ENCODE results near the gene AP3D1. TPM values are rescaled to one million over a fixed set of nuclear protein-coding genes. Genes with fewer than 3 reads are reported as not detected.

AP3D1 gene
- total RNA-seq, 1 experiment from 2014 or later: 114 TPM

- in situ Hi-C loops (cut with HindIII; ENCODE audit: low pct_unique_long_range_greater_than_20kb, low sequenced_read_pairs): no loop called here
- DNase-seq (ENCODE audit: low read depth, low spot score): no peak
Measured at GRCh38 chr19:2119921-2120785, 31.2 kb downstream of the AP3D1 start.

- DNase-seq (ENCODE audit: low read depth, low spot score): no peak
- in situ Hi-C loops (cut with HindIII; ENCODE audit: low pct_unique_long_range_greater_than_20kb, low sequenced_read_pairs): no loop called here
Measured at GRCh38 chr19:2118438-2118837, 32.9 kb downstream of the AP3D1 start.

GRCh38 chr19:2117215-2117960, 34.0 kb downstream of the AP3D1 start:
- DNase-seq (ENCODE audit: low read depth, low spot score): no peak
- in situ Hi-C loops (cut with HindIII; ENCODE audit: low pct_unique_long_range_greater_than_20kb, low sequenced_read_pairs): no loop called here

DNA sequence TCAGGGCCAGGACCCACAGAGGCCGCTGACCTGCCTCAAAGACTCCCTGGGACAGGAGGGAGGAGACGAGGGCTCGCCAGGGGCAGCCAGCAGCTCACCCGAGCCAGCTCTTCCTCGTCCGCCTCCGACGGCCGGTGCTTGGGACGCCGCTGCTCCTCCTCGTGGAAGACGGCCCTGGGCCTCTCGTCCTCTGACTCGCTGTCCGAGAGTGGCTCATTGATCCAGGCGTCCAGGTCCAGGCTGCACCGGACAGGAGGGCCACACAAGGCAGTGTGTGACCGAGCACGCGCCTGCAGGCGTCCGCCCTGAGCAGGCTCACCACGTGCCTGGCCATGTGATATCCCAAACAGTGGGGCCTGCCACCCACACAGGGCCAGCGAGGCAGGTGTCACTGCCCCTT, 34.9 kb downstream of the AP3D1 start:
- in situ Hi-C loops (cut with HindIII; ENCODE audit: low pct_unique_long_range_greater_than_20kb, low sequenced_read_pairs): no loop called here
- DNase-seq (ENCODE audit: low read depth, low spot score): no peak

DNA sequence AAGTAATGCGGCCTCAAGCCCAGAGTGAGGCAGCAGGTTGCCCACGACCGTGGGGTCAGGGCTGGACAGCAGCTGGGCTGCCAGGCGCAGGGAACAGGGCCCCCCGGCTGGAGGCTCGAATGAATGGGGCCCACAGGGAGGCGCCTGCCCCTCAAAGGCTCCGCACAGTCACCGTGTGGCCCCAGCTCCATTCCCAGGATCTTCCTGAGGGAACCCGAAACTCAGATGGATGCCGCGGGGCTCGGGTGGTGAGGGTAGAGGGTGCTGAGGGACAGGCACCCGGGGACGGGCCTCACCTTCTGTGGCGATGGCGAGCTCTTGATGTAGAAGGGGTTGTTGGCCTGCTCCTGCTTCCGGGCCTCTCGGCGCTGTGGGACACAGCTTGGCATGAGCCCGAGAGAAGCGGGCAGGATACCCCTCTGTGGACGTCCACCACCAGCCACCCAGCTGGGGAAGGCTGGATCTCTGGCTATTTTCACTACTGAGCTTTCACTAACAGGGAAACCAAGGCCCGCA, 35.4 kb downstream of the AP3D1 start:
- in situ Hi-C loops (cut with HindIII; ENCODE audit: low pct_unique_long_range_greater_than_20kb, low sequenced_read_pairs): no loop called here
- DNase-seq (ENCODE audit: low read depth, low spot score): no peak

DNA sequence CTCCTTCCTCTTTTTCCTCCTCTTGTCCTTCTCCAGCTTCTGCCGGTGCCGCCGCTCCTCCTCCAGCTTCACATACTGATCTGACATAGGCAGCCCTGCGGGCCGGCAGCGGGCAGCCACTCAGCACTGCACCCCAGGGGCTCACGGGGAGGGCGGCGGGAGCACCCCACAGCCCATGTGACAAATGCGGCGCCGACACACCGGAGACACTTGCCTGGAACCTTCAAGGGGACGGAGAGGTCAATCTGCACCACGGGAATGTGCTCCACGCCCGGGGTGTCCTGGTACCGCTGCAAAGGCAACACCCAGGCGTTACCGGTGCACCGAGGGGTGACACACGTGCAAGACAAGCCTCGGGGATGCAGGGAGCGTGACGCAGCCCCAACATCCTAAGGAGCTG, 36.0 kb downstream of the AP3D1 start:
- no peak for DNase-seq (ENCODE audit: low read depth, low spot score)
- in situ Hi-C loops (cut with HindIII; ENCODE audit: low pct_unique_long_range_greater_than_20kb, low sequenced_read_pairs): no loop called here

- DNase-seq (ENCODE audit: low read depth, low spot score): no peak
- in situ Hi-C loops (cut with HindIII; ENCODE audit: low pct_unique_long_range_greater_than_20kb, low sequenced_read_pairs): no loop called here
Measured at GRCh38 chr19:2114821-2115220, 36.5 kb downstream of the AP3D1 start.

DNA sequence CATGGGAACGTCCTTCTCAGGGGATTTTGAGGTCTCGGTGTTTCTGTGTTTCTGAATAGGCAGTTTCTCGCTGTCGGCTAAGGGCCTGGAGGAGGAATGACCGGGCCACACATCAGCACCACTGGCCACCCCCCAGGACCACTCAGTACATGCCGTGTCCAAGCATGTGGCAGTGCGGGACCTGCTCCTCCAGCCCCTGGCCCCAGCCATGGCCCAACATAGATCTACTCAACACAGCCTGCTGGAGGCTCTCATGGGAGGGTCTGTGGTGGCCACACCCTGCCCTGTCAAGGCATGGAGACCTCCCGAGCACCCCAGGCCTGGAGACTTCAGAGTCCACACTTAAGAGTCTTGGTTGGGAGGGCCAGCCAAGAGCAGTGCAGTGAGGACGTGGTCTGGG, 37.1 kb downstream of the AP3D1 start:
- DNase-seq (ENCODE audit: low read depth, low spot score): no peak
- in situ Hi-C loops (cut with HindIII; ENCODE audit: low pct_unique_long_range_greater_than_20kb, low sequenced_read_pairs): no loop called here

GRCh38 chr19:2113439-2114211, 37.7 kb downstream of the AP3D1 start:
- no peak for DNase-seq (ENCODE audit: low read depth, low spot score)
- in situ Hi-C loops (cut with HindIII; ENCODE audit: low pct_unique_long_range_greater_than_20kb, low sequenced_read_pairs): no loop called here

DNA sequence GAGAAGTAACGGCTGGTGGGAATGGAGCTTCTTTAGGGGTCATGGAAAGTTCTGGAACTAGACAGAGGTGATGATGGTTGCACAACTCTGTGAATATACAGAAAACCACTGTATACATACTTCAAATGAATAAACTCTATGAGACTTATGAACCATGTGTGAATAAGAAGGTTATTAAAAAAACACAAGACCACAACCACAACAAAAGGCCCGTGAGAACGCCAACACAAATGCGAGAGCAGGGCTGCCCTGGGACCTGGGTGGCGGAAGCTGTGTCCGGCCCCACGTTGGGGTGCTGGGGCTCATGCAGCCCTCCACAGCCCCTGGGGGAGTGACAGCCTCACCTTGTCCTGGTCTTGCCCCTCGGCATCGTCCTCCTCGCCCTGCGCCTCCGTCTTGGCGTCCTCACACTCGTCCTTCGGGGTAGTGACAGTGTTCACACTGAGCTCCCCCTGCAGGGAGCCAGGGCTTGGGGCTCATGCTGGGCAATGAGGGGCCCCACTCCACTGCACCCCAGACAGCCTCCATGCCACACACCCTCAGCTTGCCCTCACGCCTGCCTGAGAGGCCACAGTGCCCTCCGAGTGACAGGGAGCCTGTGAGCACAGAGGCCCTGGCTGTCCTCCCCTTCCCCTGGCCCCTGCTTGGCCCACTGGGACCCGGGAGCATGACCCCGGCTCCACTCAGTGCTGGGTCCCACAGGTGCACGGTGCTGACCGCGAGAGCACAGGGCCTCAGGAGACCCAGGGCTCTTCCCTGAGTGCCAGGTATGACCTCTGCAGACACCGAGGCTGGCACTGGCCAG, 38.6 kb downstream of the AP3D1 start:
- DNase-seq (ENCODE audit: low read depth, low spot score): no peak
- in situ Hi-C loops (cut with HindIII; ENCODE audit: low pct_unique_long_range_greater_than_20kb, low sequenced_read_pairs): no loop called here

- no peak for DNase-seq (ENCODE audit: low read depth, low spot score)
- in situ Hi-C loops (cut with HindIII; ENCODE audit: low pct_unique_long_range_greater_than_20kb, low sequenced_read_pairs): no loop called here
Measured at GRCh38 chr19:2111886-2112285, 39.5 kb downstream of the AP3D1 start.

DNA sequence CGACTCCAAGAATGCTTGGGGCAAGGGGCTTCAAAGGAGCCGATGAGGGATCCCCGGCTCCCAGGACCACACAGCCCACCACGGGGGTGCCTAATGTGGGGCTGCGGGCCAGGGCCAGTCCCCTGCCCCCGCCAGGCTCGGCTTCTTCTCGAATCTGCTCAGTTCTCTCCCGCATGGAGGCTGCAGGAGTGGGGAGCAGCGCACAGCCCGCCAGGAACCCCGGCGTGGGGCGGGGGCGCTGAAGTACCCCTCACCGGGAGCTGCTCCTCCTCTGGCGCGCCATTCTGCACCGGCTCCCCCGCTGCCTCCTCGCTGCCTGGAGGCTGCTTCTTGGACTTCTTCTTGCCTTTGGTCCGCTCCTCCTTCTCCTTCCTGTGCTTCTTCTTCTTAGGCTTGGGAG, 39.9 kb downstream of the AP3D1 start:
- no peak for DNase-seq (ENCODE audit: low read depth, low spot score)
- in situ Hi-C loops (cut with HindIII; ENCODE audit: low pct_unique_long_range_greater_than_20kb, low sequenced_read_pairs): no loop called here

DNA sequence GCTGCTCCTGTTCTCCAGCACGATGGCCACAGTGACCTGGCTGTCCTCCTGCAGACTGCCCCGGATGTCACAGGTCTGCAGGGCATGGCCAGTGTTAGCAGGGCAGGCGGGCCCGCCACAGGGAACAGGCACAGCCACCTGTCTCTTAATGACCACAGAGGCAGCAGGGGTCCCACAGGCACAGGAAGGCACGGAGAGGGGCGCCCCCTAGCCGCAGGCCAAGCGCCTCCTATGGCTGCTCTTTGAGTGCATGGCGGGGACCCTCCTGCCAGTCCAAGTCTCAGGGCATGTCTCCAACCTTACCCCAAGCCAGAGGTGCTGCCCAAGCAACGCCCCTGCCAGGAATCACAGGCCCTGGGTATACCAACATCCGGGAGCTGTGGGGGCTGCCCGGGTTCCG, 40.5 kb downstream of the AP3D1 start:
- DNase-seq (ENCODE audit: low read depth, low spot score): no peak

GRCh38 chr19:2109046-2109864, 42.1 kb downstream of the AP3D1 start:
- no peak for DNase-seq (ENCODE audit: low read depth, low spot score)
- in situ Hi-C loops (cut with HindIII; ENCODE audit: low pct_unique_long_range_greater_than_20kb, low sequenced_read_pairs): no loop called here

More for the DNA sequence above, 40.5 kb downstream of the AP3D1 start:
- in situ Hi-C loops (cut with HindIII; ENCODE audit: low pct_unique_long_range_greater_than_20kb, low sequenced_read_pairs): no loop called here

DNA sequence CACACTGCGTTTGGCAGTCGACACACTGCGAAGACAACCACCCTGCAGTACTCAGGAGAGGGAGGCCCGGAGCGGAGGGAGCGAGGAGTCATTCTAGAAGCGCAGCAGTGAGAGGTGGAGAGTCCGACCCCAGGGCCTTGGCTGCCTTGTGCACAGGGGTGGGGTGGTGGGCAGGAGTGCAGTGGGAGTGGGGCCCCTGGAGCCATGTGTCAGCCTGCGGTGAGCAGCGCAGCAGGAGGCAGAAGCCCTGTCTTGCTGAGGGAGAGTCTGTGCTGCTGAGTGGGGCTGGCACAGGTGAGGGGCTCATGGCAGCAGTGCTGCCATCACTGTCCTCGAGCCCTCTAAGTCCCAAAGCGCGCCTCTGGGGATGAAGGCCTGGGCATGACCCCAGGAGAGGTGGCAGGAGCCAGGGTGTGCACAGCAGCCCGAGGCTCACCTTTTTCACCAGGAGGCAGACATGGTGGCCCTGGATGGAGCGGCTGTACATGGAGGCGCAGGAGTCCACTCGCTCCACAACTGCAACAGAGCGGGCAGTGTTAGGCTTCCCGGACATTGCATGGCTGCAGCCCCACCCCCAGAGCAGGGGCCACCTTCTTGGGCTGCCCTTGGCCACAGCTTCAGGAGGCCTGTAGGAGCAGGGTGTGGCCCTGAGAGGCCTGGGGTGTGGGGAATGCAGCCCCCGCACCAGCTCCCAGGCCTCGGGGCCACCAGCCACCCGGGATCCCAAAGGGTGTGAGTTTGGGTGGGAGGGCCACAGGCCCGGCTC, 42.9 kb downstream of the AP3D1 start:
- no peak for DNase-seq (ENCODE audit: low read depth, low spot score)
- in situ Hi-C loops (cut with HindIII; ENCODE audit: low pct_unique_long_range_greater_than_20kb, low sequenced_read_pairs): no loop called here
